ENCODE results near the gene RABL6.

RABL6 gene

DNA sequence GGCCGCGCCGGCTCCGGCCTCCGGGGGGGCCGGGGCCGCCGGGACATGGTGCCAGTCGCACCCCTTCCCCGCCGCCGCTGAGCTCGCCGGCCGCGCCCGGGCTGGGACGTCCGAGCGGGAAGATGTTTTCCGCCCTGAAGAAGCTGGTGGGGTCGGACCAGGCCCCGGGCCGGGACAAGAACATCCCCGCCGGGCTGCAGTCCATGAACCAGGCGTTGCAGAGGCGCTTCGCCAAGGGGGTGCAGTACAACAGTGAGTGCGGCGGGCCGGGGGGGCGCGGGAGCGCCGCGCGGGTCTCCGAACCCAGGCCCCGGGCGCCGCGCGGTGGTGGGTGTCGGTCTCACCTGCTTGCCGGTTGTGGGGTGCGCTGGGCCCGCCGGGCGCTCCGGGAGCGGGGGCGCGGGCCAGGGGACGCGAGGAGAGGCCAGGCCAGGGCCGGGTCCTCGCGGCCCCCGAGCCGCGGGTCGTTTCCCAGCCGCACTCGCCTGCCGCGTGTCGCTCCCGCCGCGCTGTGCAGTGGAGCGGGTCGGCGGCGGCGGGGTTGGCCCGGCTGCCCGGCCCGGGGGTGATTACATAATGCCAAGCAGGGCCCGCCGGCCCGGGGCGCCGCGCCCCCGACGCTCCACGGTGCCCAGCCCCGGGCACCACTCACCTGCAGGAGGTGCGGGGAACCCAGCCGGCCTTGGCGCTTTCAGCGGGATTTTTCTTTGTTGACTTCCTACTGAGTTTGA, 492 bp downstream of the RABL6 start:
- DNase-seq (ENCODE audit: insufficient read length, low spot score) (no peak), FAIRE-seq (no peak)
- TF ChIP-seq, protein P1, sequence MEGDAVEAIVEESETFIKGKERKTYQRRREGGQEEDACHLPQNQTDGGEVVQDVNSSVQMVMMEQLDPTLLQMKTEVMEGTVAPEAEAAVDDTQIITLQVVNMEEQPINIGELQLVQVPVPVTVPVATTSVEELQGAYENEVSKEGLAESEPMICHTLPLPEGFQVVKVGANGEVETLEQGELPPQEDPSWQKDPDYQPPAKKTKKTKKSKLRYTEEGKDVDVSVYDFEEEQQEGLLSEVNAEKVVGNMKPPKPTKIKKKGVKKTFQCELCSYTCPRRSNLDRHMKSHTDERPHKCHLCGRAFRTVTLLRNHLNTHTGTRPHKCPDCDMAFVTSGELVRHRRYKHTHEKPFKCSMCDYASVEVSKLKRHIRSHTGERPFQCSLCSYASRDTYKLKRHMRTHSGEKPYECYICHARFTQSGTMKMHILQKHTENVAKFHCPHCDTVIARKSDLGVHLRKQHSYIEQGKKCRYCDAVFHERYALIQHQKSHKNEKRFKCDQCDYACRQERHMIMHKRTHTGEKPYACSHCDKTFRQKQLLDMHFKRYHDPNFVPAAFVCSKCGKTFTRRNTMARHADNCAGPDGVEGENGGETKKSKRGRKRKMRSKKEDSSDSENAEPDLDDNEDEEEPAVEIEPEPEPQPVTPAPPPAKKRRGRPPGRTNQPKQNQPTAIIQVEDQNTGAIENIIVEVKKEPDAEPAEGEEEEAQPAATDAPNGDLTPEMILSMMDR (IDR thresholded peaks at IDR 0.05; ENCODE audit: insufficient read depth, missing control alignments): no peak

DNA sequence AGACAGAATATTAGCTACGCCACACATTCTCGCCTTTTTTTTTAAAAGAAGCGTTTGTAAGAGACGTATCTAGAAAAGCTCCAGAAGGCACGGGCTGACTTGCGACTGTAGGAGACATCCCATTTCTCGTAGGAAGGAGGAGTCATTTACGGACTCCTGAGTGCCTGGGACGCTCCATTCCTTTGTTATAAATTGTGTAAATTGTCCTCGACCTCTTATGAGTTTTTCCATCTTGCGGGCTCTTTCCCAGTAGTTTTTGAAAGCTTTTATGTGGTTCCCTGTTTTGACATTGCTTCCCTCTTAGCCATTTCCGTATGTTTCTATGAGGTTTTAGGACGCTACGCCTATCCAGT, 1.0 kb downstream of the RABL6 start:
- no peak for FAIRE-seq
- TF ChIP-seq, protein P1 (IDR thresholded peaks at IDR 0.05; ENCODE audit: insufficient read depth, missing control alignments): no peak
- DNase-seq (ENCODE audit: insufficient read length, low spot score): no peak

DNA sequence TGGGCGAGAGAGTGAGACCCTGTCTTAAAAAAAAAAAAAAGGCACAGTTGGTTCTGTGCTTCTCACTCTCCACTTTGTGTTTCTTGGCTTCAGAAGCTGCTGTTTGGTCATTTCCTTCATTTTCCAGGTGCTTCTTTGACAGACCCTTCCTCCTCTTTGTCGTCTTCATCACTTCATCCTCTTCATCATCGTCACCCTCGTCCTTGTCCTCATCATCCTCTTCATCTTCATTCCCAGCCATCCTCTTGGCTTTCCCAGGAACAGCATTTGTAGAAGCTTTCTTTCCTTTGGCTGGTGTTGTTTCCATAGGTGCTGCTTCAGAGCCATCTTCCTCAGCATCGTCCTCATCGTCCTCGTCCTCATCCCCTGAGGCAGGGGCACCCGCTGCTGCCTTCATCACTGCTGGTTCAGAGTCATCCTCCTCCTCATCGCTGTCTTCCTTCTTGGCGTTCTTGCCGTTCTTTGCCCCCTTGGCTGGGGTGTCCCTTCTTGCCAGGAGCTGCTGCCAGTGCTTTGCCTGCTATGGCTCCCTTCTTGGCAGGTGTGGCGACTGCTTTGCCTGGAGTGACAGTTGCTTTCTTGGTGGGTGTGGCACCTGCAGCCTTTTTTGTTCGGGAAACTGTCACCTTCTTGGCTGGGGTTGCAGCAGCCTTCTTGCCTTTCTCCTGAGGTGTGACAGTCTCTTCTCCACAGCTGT, 7.1 kb downstream of the RABL6 start:
- FAIRE-seq (no peak), DNase-seq (ENCODE audit: insufficient read length, low spot score) (no peak)
- TF ChIP-seq, protein P1 (IDR thresholded peaks at IDR 0.05; ENCODE audit: insufficient read depth, missing control alignments): no peak

DNA sequence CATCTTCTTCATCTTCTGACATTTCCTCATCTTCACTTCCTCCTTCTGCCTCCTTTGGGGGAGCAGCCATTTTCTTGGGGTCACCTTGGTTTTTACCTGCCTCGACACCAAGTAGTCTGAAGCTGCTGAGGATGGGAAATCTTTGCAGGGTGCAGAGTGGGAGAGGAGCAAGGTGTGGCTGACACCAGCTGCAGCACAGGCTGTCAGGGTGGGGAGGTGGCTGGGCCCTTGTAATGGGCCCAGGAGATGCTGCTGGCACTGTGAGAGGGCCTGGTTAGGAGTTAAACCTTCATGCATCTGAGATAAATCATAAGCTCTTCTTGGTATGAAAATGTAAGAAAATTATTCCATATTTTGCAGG, 7.7 kb downstream of the RABL6 start:
- FAIRE-seq (no peak), DNase-seq (ENCODE audit: insufficient read length, low spot score) (no peak)
- TF ChIP-seq, protein P1 (IDR thresholded peaks at IDR 0.05; ENCODE audit: insufficient read depth, missing control alignments): no peak

DNA sequence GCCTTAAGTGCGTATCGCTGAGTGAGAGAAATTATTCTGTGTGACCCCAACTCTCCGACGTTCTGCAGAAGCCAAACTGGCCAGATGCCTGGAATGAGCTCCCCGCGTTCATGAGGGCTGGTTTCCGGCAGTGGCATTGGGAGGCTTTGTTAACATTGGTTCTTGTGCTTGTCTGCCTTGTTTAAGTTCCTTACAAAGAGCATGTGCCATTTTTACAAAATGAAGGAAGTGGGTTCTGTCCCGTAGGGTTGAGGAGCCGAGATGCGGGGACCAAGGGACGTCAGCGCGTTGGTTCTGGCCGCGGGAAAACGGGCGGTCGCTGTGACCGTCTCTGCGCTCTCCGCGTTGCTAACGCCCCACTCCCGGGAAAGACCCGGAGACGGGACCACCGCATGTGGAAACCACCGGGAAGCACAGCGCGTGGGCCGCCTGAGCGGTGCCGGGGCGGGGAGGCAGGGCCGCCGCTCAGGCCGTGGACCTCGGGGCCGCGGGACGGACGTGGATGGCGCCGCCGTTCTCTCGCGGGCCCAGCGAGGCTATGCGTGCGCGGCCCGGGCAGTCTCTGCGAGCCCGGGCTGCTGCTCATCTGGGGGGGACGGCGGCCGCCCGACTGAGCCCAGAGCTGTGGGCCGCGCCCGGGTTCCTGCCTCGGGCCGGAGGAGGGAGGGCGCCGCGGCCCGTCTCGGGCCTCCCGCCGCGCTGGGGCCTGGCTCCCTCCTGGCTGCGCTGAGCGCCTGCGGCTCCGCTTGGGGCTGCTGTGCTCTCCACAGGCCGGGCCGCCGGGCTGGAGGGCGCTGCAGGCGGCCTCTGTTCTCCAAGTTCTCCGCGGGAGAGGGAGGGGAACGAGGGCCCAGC, 13.4 kb downstream of the RABL6 start:
- TF ChIP-seq, protein P1 (IDR thresholded peaks at IDR 0.05; ENCODE audit: insufficient read depth, missing control alignments): no peak
- FAIRE-seq: no peak
- no peak for DNase-seq (ENCODE audit: insufficient read length, low spot score)

DNA sequence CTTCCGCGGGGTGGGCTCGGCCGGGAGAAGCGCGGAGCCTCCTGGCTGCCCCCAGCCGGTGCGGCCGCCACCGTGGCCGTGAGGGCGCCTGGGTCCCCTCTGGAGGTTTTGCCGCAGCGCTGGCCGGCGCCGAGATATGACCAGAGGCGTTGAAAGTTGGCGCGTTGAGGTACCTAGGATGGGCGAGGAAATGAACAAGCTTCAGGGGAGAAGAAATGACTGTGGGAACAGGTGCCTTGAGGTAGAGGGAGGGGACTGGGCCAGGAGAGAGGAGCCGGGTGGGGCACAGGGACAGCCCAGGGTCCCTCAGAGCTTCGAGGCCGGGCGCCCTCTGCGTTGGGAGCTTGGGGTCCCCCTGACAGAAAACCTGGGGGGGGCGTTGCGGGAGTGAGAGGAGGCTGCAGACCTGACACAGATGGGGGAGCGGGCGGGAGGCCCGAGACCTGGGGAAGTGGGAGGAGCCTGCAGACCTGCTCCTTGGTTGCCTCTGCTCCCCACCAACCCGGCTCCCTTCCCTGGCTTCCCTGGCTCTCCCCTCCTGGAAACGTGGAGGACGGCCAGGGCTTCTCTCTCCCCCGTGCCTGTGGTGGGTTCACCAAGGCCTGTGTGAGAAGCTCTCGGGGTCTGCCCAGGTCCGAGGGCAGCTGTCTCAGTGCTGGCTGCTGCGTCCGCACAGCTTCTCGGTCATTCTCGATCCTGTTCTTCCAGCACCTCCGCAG, 14.2 kb downstream of the RABL6 start:
- FAIRE-seq (no peak), DNase-seq (ENCODE audit: insufficient read length, low spot score) (no peak)
- TF ChIP-seq, protein P1 (IDR thresholded peaks at IDR 0.05; ENCODE audit: insufficient read depth, missing control alignments): no peak

Data from D721Med (cell line).